HS-5 (cell line): ENCODE data around the gene HOXD4.

ENCODE experiments used
- DNase-seq: peaks from one replicate; pipeline ENCODE4 v3.0.0-alpha.2; 2012; ENCODE audit warnings: low read depth

Gene HOXD4

DNA sequence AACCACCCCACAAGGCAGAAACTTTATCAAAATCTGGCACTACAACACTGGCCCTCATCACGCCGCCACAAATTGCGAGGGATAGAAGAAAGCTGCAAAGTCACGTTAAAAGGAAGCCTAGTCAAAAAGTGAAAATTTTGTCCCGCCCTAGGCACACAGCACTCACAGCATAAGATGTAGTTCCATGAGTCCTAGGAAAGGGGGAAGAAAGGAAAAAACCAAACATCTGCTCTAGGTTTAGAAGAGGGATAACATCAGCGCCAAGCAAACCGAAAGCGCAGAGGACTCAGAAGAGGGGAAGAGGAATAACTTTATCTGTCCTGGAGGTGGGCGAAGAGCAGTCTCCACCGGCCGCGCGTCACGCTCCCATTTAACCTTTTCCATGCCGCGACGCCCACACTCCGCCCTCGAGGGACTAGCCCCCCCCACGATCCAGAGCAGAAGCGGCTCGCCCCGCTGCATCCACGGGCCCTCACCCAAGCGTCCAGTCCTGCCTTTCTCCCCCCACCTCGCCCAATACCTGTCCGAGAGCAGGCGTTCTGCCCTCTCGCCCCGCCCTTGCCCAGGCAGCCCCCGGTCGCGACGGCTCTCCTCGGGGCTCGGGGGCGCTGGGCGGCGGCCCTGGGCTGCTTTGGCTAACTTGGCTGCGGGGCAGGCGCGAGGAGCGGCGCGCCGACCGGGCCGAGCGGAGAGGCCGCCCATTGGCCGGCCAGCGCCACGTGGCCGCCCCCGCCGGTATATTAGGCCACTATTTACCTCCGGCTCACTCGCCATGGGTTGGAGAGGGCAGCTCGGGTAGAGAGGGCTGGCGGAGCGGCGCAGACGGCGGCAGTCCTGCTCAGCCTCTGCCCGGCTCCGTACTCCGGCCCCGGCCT lies 36.8 kb downstream of the HOXD4 start, which contains the start of gene HOXD1:
Gene HOXD1 (plus strand): TSS at position 770 of the 875 bp plus-strand sequence. CDS start 134 bp downstream, outside the sequence.
- peak; percentile 36 for DNase-seq

DNA sequence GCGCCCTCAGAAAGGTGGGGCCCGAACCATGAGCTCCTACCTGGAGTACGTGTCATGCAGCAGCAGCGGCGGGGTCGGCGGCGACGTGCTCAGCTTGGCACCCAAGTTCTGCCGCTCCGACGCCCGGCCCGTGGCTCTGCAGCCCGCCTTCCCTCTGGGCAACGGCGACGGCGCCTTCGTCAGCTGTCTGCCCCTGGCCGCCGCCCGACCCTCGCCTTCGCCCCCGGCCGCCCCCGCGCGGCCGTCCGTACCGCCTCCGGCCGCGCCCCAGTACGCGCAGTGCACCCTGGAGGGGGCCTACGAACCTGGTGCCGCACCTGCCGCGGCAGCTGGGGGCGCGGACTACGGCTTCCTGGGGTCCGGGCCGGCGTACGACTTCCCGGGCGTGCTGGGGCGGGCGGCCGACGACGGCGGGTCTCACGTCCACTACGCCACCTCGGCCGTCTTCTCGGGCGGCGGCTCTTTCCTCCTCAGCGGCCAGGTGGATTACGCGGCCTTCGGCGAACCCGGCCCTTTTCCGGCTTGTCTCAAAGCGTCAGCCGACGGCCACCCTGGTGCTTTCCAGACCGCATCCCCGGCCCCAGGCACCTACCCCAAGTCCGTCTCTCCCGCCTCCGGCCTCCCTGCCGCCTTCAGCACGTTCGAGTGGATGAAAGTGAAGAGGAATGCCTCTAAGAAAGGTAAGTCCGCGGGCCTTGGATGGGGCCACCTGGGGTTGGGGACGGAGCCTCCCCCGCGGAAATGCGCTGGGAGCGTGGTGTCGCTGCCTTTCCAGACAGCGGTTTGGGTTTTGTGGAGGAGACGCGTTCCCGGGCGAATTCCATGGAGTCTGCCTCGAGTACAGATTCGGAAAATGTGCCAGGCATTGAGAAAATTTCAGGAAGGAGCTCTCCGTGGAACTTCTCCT lies 37.7 kb downstream of the HOXD4 start:
- no peak for DNase-seq

GRCh38 chr2:176189681-176190641 lies 38.6 kb downstream of the HOXD4 start:
- no peak for DNase-seq

DNA sequence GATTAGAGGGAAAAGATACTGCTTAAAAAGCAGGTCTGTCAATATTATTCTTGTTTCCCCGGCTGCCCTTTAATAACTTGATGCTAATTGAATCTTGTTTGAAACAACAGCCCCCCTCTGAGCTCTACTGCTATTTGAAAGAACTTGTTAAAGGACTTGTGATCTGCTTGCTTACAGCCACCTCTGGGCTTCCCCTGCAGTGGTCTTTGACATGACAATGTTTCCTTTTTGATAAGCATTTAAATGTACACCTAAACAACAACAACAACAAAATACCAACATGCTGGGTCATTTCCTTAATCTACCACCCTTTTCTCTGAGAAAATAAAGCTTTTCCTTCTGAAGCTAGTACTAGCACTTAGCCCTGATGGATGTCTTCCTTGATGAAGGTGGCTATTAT lies 41.0 kb downstream of the HOXD4 start:
- DNase-seq, result no peak

DNA sequence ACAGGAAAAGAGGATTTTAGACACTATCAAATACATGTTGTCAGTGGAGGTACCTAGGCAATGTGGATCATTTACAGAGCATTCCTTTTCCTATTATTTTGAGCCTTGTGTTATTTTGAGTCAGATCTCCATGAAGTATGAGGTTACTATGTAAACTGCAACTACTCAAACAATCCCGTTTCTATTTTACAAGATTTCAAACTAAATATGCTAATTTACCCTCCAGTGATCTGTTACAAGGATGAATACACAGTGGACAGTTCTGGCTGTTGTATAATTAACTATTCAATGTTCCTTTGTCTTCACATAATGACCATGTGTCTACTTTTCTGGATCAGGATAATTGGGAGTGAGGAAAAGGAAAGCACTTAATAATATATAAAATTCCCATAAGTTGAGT lies 41.7 kb downstream of the HOXD4 start:
- DNase-seq, result no peak

- no peak for DNase-seq
These were observed 48.6 kb downstream of the HOXD4 start for GRCh38 chr2:176199902-176200301.

DNA sequence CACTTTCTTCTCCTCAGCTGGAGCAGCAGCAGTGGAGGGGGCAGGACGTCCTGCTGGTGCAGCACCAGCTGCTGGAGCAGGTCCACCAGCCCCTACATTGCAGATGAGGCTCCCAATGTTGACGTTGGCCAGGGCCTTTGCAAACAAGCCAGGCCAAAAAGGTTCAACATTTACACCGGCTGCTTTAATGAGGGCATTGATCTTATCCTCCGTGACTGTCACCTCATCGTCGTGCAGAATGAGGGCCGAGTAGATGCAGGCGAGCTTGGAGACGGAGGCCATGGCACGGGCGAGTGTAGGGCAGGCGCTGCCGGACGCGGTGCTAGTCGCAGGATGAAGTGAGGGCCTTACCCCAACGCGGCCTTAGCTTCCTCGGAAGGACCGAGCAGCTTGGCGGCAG lies 49.6 kb downstream of the HOXD4 start:
- DNase-seq, result no peak

DNA sequence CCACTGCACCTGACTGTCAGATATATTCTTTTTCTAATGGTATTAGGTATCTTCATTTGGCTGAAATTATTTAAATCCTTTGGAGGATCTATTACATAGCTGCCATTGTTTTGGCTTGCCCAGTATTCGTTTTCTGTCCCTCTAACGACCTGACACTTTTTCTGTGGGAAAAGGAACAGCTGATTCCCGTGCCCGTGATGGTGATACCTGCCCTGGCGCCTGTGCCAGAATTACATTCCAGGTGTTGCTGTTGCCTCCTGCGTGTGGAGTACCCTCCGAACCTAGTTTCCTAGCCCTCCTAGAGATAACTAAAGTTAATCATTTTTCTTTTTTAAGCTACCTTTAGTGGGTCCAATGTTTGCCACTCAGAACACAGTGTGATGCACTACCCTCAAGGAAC lies 51.1 kb downstream of the HOXD4 start:
- no peak for DNase-seq
